Measurements from ENCODE around the gene MYRIP. TPM values are rescaled to one million over a fixed set of nuclear protein-coding genes. Genes with fewer than 3 reads are reported as not detected.

MYRIP gene
- total and polyA plus RNA-seq, 8 donors: 0.29 to 1.9 (median 0.57) TPM

GRCh38 chr3:39960515-39961191 lies 151.2 kb downstream of the MYRIP start:
- Histone ChIP-seq H3K27ac (no peak overlapping the region), H3K36me3 (no peaks in the 10 kb centered on the region), H3K4me1 (no peaks in the 10 kb centered on the region), H3K9me3 (peaks cover 0 to 2% of the 10 kb centered on the region in 2 donors), H3K27me3 (no peaks in the 10 kb centered on the region), H3K4me3 (no peak overlapping the region)
- DNase-seq (no peak), ATAC-seq (peak; percentile 49)
- no peak for TF ChIP-seq CTCF (IDR thresholded peaks at IDR 0.05)
- intact Hi-C loops (cut with DNase I): no loop called here

- DNase-seq (no peak), ATAC-seq (no peak)
- no peak for TF ChIP-seq CTCF (IDR thresholded peaks at IDR 0.05)
- no peak overlapping the region for H3K27ac ChIP-seq
- H3K9me3 ChIP-seq: no peaks in the 10 kb centered on the region
- no peaks in the 10 kb centered on the region for H3K36me3 ChIP-seq
- H3K27me3 ChIP-seq: no peaks in the 10 kb centered on the region
- intact Hi-C loops (cut with DNase I): no loop called here
- H3K4me1 ChIP-seq: no peaks in the 10 kb centered on the region
- no peak overlapping the region for H3K4me3 ChIP-seq
Observed at GRCh38 chr3:39961230-39961629, 151.8 kb downstream of the MYRIP start.

GRCh38 chr3:39962581-39962980 lies 153.2 kb downstream of the MYRIP start:
- intact Hi-C loops (cut with DNase I): no loop called here

GRCh38 chr3:39965461-39965860 lies 156.1 kb downstream of the MYRIP start:
- intact Hi-C loops (cut with DNase I): no loop called here
- H3K4me1 ChIP-seq: no peaks in the 10 kb centered on the region
- no peak overlapping the region for H3K4me3 ChIP-seq
- H3K27ac ChIP-seq: no peak overlapping the region
- no peaks in the 10 kb centered on the region for H3K36me3 ChIP-seq
- no peaks in the 10 kb centered on the region for H3K27me3 ChIP-seq
- no peak for DNase-seq
- TF ChIP-seq CTCF (IDR thresholded peaks at IDR 0.05): no peak
- no peak for ATAC-seq
- no peaks in the 10 kb centered on the region for H3K9me3 ChIP-seq

More at GRCh38 chr3:39962581-39962980, 153.2 kb downstream of the MYRIP start:
- H3K9me3 ChIP-seq: no peaks in the 10 kb centered on the region
- H3K36me3 ChIP-seq: no peaks in the 10 kb centered on the region
- ATAC-seq: peak; percentile 30
- TF ChIP-seq CTCF (IDR thresholded peaks at IDR 0.05): no peak
- H3K27me3 ChIP-seq: no peaks in the 10 kb centered on the region
- H3K27ac ChIP-seq: no peak overlapping the region
- DNase-seq: no peak
- H3K4me1 ChIP-seq: no peaks in the 10 kb centered on the region
- H3K4me3 ChIP-seq: no peak overlapping the region

- TF ChIP-seq CTCF (IDR thresholded peaks at IDR 0.05): no peak
- Histone ChIP-seq H3K27ac (no peak overlapping the region), H3K4me3 (no peak overlapping the region), H3K9me3 (no peaks in the 10 kb centered on the region), H3K27me3 (no peaks in the 10 kb centered on the region), H3K36me3 (no peaks in the 10 kb centered on the region), H3K4me1 (no peaks in the 10 kb centered on the region)
- no peak for ATAC-seq
- intact Hi-C loops (cut with DNase I): no loop called here
- no peak for DNase-seq
Observed at GRCh38 chr3:39965997-39966396, 156.6 kb downstream of the MYRIP start.
